Measurements from ENCODE around the gene ALKBH7.

DNA sequence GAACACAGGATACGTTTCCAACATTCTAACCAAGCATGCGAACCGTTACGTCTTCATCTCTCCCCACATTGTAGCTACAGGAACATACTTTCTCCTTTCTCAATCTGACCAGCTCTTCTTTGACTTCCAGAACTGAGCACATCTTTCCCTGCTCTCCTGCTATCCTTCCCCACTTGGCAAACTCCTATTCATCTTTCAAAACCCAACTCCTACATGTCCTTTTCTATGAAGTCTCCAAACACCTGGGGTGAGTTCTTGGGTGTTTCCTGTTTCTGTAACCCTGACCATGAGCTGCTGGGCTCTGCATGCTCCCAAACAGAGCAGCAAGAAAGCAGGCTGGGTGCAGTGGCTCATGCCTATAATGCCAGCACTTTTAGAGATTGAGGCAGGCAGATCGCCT lies 45.8 kb upstream of the ALKBH7 start:
- TF ChIP-seq, protein P1, sequence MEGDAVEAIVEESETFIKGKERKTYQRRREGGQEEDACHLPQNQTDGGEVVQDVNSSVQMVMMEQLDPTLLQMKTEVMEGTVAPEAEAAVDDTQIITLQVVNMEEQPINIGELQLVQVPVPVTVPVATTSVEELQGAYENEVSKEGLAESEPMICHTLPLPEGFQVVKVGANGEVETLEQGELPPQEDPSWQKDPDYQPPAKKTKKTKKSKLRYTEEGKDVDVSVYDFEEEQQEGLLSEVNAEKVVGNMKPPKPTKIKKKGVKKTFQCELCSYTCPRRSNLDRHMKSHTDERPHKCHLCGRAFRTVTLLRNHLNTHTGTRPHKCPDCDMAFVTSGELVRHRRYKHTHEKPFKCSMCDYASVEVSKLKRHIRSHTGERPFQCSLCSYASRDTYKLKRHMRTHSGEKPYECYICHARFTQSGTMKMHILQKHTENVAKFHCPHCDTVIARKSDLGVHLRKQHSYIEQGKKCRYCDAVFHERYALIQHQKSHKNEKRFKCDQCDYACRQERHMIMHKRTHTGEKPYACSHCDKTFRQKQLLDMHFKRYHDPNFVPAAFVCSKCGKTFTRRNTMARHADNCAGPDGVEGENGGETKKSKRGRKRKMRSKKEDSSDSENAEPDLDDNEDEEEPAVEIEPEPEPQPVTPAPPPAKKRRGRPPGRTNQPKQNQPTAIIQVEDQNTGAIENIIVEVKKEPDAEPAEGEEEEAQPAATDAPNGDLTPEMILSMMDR (IDR thresholded peaks at IDR 0.05) = no peak
- TF ChIP-seq POLR2AphosphoS5 (IDR thresholded peaks at IDR 0.05; ENCODE audit: insufficient read depth in 1 of 2, low read depth in 1 of 2) = no peak
- no peak for TF ChIP-seq POLR2A (IDR thresholded peaks at IDR 0.05)

Data from vagina (tissue), 2 donors.